HK-2 (cell line): Measurements from ENCODE around the gene KCNJ6.
"Not testable (repeated sequence)": the region's sequence is repeated elsewhere in the genome, so short reads cannot be mapped to it uniquely, and the experiment has no call there.

ENCODE experiments used
- DNase-seq: peaks from one replicate; pipeline ENCODE4 v3.0.0-alpha.2; 2018; ENCODE audit not compliant: unreplicated experiment

KCNJ6 gene

DNA sequence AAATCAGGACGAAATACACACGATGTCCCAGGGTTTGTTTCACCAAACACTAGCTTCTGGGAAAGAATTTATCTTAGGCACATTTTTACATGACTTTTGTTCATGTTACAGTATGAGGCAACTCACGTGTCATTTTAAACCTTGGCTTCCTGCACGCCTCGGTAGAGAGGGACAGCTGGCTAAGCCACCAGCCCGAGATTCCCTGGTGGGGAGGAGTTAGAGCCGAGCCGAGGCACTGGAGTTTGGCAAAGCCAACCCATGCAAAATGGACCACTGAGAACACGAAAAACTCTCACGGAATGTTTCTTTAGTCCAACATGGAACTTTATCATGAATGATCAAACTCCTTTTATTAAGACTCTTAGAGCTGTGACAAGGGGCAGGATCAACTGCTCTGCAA is 309.7 kb downstream of the KCNJ6 start:
- DNase-seq: no peak

DNA sequence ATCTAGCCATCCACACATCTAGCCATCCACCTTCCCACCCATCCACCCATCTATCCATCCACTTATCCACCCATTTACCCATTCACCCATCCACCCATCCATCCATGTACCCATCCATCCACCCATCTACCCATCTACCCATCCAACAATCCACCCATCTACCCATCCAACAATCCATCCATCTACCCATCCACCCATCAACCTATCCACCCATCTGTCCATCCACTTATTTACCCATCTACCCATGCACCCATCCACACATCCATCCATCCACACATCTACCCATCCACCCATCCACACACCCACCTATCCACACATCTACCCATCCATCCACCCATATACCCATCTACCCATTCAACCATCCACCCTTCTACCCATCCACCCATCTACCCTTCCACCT is 311.3 kb downstream of the KCNJ6 start:
- no peak for DNase-seq

DNA sequence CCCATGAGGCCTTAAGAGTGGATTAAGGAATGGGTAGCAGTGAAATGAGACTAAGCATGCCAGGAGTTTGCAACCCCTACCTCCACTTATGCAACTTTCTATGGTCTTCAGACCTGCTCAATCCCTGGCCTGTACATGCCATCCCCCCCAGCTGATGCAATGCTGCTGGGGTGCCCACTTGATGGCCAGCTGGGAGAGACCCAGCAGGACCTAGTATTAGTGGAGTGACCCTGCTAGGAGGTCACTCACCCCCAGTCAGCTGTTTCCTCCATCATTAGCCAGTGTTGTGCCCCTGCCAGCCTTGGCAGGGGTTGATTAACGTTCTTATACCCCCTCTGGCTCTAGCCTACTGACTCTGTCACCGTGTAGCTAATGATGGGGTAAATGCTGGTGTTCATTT is 313.1 kb downstream of the KCNJ6 start:
- DNase-seq: no peak

DNA sequence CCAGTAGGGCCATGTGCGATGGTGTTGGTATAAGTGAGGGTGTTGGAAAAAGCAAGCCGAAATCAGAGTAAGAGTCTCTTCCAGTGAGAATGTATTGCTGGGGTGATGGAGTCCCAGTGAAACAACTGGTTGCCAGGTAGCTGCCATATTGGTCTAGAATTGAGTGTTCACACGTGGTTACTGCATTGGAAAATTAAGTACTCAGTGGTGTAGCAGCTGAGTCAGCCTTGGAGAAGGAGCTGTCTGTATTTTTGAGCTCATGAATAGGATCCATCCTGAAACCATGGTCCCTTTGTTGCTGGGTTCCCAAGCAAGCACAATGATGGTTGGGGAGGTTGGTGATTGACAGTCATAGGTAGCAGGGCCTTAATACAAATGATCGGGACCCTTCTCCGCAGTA is 314.3 kb downstream of the KCNJ6 start:
- DNase-seq: no peak

DNA sequence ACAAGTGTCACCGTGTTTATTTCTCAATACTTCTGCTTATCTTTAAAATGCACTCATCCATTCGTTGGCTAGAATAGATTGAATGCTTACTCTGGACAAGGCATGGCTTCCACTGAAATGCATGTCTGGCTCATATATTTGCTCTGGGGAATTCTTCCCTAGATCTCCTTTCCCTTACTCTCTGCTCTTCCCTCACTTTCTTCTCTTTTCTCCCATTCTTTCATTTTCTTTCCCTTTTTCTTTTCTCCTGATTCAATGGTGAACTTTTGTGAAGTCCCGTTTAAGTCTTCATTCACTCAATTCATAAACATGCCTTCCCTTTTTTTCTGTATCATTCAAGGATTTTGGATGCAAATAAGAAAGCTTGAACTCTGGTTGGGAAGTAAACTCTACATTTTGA is 315.2 kb downstream of the KCNJ6 start:
- no peak for DNase-seq

DNA sequence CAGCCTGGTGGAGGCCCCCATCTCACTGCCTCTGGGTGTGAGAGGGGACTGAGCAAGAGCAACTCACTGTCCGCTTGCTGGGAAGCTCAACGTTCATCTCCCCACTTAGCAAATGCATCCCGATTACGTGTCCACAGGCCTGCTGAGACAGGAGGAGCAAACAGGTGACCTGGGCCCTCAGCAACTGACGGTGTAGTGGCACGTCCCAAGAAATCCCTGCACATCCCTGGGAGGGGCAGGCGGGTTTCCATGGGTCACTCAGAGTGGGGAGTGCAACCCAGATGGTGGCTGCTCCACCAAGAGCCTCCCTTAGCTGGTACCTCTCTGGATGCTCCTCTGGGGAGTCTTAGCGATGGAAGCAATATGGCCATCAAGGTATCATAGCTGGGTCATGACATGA is 320.3 kb downstream of the KCNJ6 start:
- DNase-seq: no peak

DNA sequence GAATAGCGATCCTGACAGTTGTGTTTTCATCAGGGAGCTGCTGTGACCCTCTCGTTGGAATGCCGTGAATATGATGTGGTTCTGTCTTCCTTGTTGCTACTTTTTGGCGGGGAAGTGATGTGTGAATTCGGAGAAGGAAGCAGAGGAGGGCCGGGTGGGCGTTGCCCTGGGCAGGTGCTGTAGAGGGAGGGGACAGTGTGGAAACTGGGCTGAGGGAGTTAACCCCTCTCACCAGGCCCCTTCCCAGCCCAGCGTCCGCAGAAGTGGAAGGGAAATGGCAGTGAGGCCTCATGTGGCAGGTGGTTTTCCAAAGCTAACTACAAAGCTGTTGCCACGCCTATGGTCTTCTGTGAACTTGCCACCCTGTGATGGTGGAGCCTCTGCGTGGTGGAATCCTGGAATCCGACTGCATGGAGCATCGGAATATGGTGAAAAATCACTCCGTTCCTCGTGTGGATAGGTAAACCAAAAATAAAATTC is 321.7 kb downstream of the KCNJ6 start:
- no peak for DNase-seq

DNA sequence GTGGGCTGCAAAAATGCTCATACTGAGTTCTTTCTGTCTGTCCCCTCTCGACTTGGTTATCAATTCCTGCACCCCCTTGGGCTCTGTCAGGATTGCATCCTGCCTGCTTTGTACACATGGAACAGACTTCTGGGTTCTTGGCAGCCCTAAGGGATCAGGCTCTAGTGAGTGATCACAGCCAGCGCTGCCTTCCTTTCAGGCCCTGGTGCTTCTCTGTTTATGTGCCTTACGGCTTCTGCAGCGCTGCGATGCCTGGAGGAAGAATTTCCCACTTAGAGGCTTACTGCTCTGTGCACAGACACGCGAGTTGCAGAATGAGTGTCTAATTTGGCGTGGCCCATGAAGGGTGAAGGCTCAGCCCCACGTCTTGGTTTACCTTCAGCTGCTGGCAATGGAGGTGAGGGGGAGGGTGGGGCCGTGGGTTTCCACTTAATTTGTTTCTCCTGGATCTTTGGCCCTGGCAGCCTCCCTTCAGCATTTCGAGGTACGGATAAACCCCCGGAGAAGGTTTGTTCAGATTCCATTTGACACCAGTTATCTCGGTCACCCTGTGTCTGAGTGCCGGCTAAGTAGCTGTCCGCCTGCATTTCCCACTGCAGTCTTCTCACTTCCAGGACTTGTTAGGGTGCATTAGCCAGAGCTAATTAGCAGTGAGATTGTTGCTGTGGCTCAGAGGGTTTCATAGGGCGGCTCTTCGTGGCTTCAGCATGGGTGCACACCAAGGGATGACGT is 322.4 kb downstream of the KCNJ6 start:
- no peak for DNase-seq

DNA sequence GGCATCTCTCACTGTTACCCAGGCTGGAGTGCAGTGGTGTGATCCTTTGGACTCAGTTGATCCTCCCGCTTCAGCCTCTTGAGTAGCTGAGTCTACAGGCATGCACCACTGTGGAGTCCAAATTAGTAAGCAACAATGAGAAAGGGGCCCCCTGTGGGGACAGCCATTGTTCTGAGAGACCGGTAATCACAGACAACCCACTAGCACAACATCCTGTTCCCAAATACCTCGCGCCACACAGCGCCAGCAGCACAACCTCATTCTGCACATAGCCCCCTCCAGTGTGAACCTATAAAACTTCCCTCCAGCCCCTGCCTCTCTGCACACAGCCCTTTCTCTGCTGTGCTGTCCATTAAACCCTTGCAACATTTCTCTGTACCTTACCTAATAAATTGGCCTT is 323.2 kb downstream of the KCNJ6 start:
- DNase-seq: no peak

DNA sequence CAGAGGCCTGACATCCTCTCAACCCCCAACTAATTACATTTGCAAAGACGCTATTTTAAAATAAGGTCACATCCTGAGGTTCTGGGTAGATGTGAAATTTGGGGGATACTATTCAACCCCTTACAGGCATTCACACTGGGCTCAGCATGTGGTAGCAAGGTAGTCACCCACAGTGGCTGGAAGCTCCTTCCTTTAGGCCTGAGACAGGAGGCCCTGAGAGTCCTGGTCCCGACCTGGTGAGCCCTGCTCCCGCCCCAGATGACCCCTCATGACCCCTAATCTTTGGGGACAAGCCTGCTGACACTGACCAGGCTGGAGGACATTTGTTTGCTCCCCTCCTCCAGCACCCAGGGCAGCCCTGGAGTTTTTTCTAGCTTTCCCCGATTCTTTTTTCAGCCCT is 323.8 kb downstream of the KCNJ6 start:
- no peak for DNase-seq

DNA sequence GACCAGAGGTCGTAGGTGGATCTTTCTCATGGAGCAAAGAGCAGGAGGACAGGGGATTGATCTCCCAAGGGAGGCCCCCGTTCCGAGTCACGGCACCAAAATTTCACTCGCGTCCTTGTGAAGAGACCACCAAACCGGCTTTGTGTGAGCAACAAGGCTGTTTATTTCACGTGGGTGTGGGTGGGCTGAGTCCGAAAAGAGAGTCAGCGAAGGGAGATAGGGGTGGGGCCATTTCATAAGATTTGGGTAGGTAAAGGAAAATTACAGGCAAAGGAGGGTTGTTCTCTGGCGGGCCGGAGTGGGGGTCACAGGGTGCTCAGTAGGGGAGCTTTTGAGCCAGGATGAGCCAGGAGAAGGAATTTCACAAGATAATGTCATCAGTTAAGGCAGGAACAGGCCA is 324.3 kb downstream of the KCNJ6 start:
- DNase-seq: not testable (repeated sequence)

- DNase-seq: not testable (repeated sequence)
Observed at GRCh38 chr21:37590836-37591235, 325.4 kb downstream of the KCNJ6 start.

DNA sequence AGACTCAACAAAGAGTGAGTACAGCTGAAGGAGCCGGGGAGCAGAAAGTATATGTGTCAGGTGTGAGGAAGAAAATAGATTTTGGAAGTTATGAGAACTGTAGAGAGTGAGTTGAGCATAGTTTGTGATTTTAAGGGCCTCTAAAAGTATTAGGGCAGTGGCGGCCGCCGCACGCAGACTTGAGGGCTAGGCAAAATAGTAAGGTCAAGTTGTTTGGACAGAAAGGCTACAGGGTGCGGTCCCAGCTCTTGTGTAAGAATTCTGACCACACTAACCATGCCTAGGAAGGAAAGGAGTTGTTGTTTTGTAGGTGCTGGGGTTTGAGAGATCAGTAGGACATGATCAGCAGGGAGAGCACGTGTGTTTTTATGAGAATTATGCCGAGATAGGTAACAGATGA is 327.6 kb downstream of the KCNJ6 start:
- not testable (repeated sequence) for DNase-seq

GRCh38 chr21:37587635-37588177 is 328.6 kb downstream of the KCNJ6 start:
- no peak for DNase-seq

- DNase-seq: no peak
Observed at GRCh38 chr21:37587203-37587602, 329.1 kb downstream of the KCNJ6 start.

DNA sequence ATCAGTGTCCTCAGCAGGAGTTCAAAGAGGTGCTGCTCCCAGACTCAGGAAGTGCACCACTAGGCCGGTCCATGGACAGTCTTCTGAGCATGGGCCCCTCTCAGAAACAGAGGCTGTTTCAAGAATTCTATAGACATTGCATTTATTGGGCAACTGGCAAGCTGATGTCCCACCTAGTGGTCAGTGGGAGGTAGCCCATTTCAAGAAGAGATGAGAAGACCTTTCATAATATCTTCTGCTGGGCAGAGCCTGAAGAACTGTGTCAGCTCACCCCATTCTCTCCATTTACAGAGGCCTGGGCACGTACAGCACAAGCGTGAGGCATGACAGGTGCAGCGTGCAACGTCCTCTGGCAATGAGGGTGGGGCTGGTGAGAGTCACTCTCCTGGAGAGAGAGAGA is 333.7 kb downstream of the KCNJ6 start:
- DNase-seq: peak; percentile 20

DNA sequence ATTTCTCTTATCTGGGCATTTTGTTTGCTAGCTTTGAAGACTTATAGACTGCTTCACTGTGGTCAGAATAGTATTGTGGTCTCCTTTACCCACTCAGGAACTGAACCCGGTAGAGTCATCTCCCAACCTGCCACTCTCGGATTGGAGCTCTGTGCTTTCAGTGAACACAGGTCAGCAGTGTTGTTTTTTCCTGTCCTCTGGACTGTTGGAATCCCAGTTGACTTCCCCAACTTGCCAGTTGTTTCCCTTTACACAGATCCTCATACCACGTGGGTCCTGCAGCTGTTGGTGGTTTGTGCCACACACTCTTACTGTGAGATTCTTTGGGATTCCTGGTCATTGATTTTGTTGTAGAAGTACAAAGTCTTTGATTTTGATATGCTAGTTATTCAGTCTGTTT is 335.6 kb downstream of the KCNJ6 start:
- DNase-seq: no peak

GRCh38 chr21:37579356-37579755 is 336.9 kb downstream of the KCNJ6 start:
- DNase-seq: no peak

DNA sequence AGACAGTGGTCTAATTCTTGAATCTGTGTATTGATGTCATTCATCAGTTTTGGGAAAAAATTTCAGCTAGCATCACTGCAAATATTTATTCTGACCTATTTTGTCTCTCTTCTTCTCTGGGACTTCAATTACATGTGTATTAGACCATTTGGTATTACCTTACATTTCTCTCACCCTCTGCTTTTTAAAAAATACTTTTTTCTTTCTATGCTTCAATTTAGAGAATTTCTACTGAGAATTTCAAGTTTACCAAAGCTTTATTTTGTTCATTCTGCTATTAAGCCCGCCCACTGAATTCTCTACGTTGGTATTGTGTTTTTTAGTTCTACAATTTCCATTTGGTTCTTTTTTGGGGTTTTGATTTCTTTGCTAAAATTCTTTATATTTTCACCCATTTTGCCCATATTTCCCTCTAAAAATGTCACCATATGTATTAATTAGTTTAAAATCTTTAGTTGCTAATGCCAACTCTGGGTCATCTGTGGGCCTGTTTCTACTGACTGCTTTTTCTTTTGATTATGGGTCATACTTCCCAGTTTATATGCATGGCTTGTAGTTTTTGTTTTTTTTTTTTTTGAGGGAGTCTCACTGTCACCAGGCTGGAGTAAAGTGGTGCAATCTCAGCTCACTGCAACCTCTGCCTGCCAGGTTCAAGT is 337.7 kb downstream of the KCNJ6 start:
- no peak for DNase-seq

- DNase-seq: not testable (repeated sequence)
Observed at GRCh38 chr21:37576929-37577328, 339.3 kb downstream of the KCNJ6 start.

- no peak for DNase-seq
Observed at GRCh38 chr21:37575580-37575979, 340.7 kb downstream of the KCNJ6 start.

DNA sequence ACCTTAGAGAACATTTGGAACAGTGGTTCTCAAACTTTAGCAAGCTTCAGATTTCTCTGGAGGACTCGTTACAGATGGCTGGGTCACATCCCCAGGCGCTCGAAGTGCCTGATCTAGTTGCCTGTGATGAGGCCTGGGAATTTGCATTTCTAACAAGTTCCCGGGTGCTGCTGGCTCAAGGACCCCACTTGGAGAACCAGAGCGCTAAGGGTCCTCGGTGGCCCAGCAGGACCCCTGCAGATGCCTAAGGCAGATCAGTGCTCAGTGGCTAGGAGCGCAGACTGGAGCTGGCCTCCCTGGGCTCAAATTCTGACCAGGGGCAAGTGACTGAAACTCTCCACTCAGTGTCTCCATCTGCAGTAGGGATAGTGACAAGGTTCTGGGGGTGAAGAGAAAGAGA is 341.5 kb downstream of the KCNJ6 start:
- no peak for DNase-seq

GRCh38 chr21:37574316-37574715 is 341.9 kb downstream of the KCNJ6 start:
- DNase-seq: no peak
